H7 (cell line): ENCODE measurements around the gene UNC119. TPM values are rescaled to one million over a fixed set of nuclear protein-coding genes. Genes with fewer than 3 reads are reported as not detected.

Experiments
- DNase-seq: peaks from one replicate; pipeline ENCODE4 v3.0.0; 2012
- H3K27me3 ChIP-seq: 2 replicates; pipeline ENCODE4 v1.6.0; 2011; ENCODE audit warnings: mild to moderate bottlenecking, low read length; ENCODE audit not compliant: control insufficient read depth, insufficient read depth
- H3K36me3 ChIP-seq: replicated peaks from 2 replicates; pipeline ENCODE4 v1.5.1; 2011; ENCODE audit warnings: low read length; ENCODE audit not compliant: control insufficient read depth, insufficient read depth
- H3K4me3 ChIP-seq: 2 replicates; pipeline ENCODE4 v1.5.1; 2011; ENCODE audit warnings: low read depth, mild to moderate bottlenecking, control low read depth, low read length, moderate library complexity; ENCODE audit not compliant: insufficient read depth
- total RNA-seq: library from RNA; depleted of rRNA; stranded (reverse); fragments of >200 nt; shearing (Covaris generic); gene quantifications from 2 replicates; pipeline ENCODE4 v1.2.3, GENCODE V29; 2014

UNC119 gene
- total RNA-seq, 1 experiment from 2014 or later, result 87.6 TPM

- H3K4me3 ChIP-seq, result no peak overlapping the region
- peak; percentile 32 for DNase-seq
- no peaks in the 10 kb centered on the region for H3K27me3 ChIP-seq
Observed at GRCh38 chr17:28540231-28540630, 12.2 kb downstream of the UNC119 start.

GRCh38 chr17:28538296-28538895 lies 14.0 kb downstream of the UNC119 start:
- DNase-seq, result no peak
- no peaks in the 10 kb centered on the region for H3K36me3 ChIP-seq
- H3K27me3 ChIP-seq, result no peaks in the 10 kb centered on the region
- no peak overlapping the region for H3K4me3 ChIP-seq

More at GRCh38 chr17:28540231-28540630, 12.2 kb downstream of the UNC119 start:
- no peaks in the 10 kb centered on the region for H3K36me3 ChIP-seq

DNA sequence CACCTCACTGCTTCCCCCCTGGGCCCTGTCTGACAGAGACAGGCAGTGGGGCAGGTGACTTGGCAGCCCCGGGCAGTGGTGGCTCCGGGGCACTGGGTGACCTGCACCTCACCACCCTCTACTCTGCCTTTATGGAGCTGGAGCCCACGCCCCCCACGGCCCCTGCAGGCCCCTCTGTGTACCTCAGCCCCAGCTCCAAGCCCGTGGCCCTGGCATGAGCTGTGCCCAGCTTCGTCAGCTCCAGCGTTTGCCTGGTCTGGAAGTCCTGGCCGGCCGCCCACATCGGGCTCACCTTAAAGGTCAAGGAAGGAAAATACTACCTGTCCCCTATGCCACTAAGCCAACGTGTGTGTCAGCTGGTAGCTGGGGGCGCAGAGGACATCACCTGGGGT lies 15.2 kb downstream of the UNC119 start:
- Histone ChIP-seq H3K36me3 (no peaks in the 10 kb centered on the region), H3K27me3 (no peaks in the 10 kb centered on the region), H3K4me3 (no peak overlapping the region)
- DNase-seq, result peak; percentile 50

- H3K36me3 ChIP-seq, result no peaks in the 10 kb centered on the region
- DNase-seq, result peak; percentile 38
- H3K27me3 ChIP-seq, result no peaks in the 10 kb centered on the region
- no peak overlapping the region for H3K4me3 ChIP-seq
Observed at GRCh38 chr17:28536532-28537218, 15.7 kb downstream of the UNC119 start.

- H3K36me3 ChIP-seq, result no peaks in the 10 kb centered on the region
- no peaks in the 10 kb centered on the region for H3K27me3 ChIP-seq
- no peak overlapping the region for H3K4me3 ChIP-seq
- DNase-seq, result no peak
Observed at GRCh38 chr17:28534740-28535375, 17.6 kb downstream of the UNC119 start.

DNA sequence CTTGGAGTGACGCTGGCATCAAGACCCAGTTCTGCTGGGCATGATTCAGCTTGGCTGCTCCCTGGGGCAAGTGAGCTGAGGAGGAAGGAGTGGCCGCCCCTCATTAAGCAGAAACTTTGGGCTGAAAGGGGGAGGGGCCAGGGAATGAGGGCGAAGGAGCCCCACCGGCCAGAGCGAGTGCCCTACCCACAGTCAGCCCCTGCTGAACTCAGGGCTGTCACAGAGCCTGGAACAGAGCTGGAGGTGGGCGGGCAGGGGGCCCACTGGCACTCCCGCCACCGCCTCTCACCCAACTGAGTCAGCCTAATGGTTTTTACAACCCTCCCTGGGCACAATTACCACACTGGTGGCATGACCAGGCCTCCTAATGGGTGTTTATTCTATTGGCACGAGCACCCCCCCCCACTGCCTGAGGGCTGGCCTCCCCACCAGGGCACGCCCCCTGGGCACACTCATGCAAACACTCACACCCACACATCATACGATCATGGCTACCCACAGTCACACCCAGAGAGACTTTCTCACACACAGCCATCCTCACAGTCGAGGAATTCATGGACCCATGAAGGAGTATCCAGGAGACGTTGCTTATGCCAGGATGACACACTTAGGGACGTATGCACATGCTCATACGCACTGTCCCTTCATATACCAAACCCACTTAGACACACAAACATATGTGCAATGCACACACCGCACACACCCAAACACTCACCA lies 19.2 kb downstream of the UNC119 start:
- H3K36me3 ChIP-seq, result no peaks in the 10 kb centered on the region
- no peak overlapping the region for H3K4me3 ChIP-seq
- peak; percentile 82 for DNase-seq
- H3K27me3 ChIP-seq, result no peaks in the 10 kb centered on the region

DNA sequence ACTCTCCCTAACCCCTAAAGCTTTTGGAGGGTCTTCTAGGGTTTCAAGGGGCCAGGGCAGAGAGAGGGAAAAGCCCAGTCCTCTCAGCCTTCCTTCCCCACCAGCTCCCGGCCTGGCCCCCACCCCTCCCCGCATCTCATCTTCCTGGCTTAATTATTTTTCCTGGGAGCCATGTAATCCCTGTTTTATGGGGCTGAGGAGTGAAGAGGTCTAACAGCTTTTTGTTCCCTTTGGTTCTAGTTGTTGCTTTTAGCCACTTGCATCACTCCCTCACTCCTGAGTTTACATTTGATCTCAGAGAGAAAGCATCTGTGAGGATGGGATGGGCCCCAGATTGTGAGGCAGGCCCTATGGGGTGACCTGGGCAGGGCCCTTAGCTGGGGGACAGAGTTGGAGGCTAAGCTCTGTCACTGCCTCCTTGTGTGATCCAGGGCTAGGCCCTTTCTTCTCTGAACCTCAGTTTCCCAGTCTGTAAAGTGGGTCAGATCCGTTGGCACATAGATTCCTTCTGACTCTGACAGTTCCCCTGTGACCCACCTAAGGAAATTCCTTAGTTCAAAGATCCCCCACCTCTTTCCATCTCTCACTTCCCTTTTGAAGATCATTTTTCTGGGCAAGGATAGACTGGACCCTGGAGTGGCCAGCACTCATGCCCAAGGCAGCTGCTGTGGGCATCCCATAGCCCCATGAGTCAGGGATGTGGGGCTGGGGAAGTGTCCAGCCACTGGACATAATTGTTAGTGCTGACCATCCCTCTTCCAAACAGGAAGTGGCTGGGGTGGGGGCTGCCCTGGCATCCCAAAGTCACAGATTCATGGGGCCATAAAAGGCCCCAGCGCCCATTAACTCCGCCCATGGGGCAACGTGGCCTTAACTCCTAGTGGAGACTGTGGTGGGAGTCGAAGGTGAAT lies 20.1 kb downstream of the UNC119 start:
- no peak overlapping the region for H3K4me3 ChIP-seq
- DNase-seq, result no peak
- H3K27me3 ChIP-seq, result no peaks in the 10 kb centered on the region
- H3K36me3 ChIP-seq, result no peaks in the 10 kb centered on the region

GRCh38 chr17:28530926-28531325 lies 21.5 kb downstream of the UNC119 start:
- DNase-seq, result no peak
- Histone ChIP-seq H3K4me3 (no peak overlapping the region), H3K27me3 (no peaks in the 10 kb centered on the region), H3K36me3 (no peaks in the 10 kb centered on the region)

GRCh38 chr17:28530250-28530649 lies 22.2 kb downstream of the UNC119 start:
- no peak overlapping the region for H3K4me3 ChIP-seq
- no peak for DNase-seq

DNA sequence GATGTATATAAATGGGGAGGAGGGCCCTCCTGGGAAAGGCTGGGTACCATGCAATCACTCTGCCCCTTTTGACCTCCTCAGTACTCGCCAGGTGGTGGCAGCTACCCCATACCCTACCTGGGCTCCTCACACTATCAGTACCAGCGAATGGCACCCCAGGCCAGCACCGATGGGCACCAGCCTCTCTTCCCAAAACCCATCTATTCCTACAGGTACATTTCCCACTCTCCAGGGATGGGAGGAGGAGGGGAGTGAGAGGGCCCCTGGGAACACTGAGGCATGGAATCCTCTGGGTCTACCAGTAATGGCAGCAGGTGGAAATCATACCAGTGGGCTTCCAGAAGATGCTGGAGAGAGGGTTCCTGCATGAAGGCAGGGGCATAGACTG lies 23.4 kb downstream of the UNC119 start:
- Histone ChIP-seq H3K4me3 (no peak overlapping the region), H3K27me3 (no peaks in the 10 kb centered on the region), H3K36me3 (no peaks in the 10 kb centered on the region)
- no peak for DNase-seq

More at GRCh38 chr17:28530250-28530649, 22.2 kb downstream of the UNC119 start:
- H3K36me3 ChIP-seq, result no peaks in the 10 kb centered on the region
- H3K27me3 ChIP-seq, result no peaks in the 10 kb centered on the region

DNA sequence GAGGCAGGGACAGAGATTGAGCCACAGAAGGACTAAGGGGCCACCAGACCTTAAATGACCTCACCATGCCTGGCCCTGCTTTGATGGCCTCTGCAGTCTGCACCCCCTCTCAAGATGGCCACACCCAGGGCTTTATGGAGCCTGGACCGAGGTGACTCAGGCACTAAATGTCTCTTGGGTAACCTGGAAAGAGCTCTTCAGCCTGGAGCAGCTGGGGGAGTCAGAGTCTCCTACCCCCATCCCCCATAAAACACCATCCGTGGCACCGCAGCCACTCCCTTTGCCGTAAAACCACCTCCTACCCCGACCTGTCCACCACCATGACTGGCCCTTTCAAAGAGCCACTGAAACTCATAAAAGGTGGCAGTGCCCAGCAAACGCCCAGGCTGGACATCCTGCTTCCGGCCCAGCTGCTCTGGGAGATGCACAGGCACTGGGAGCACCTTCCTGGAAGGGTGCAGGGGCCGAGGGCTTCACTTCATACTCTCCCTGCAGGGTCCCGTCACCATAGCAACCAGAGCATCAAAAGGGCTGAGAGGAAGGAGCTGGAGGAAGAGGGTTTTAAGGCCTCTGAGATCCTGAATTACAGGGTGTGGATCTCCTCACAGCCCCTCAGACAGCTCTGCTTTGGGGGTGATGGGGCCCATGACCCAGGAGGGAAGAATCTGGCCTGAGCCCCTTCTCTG lies 24.0 kb downstream of the UNC119 start:
- H3K27me3 ChIP-seq, result no peaks in the 10 kb centered on the region
- H3K4me3 ChIP-seq, result no peak overlapping the region
- no peak for DNase-seq
- no peaks in the 10 kb centered on the region for H3K36me3 ChIP-seq

- no peaks in the 10 kb centered on the region for H3K27me3 ChIP-seq
- no peak overlapping the region for H3K4me3 ChIP-seq
- DNase-seq, result no peak
- no peaks in the 10 kb centered on the region for H3K36me3 ChIP-seq
Observed at GRCh38 chr17:28527859-28528258, 24.6 kb downstream of the UNC119 start.

DNA sequence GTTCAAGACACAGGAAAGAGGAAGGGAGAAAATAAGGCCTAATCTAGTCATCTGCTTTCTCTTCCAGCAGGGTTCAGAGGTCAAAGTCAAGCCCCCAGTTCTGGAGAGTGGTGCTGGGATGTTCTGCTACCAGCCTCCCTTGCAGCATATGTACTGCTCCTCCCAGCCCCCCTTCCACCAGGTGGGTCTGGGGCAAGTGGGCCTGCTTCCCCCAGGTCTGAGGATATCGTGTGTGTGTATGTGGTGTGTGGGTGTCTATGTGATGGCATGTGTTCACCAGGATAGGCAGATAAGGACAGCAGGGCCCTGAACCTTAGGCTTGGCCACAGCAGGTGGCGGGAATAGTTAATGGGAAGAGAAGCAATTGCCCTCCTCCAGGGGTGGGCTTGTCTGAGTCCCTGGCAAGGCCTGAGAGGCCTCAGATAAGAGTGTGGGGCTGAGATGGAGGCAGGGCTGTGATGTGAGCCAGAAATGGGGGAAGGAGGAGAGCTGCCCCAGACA lies 25.2 kb downstream of the UNC119 start:
- H3K27me3 ChIP-seq, result no peaks in the 10 kb centered on the region
- no peak overlapping the region for H3K4me3 ChIP-seq
- DNase-seq, result no peak
- no peaks in the 10 kb centered on the region for H3K36me3 ChIP-seq
